Measurements from ENCODE around the gene NTRK3. TPM values are rescaled to one million over a fixed set of nuclear protein-coding genes. Genes with fewer than 3 reads are reported as not detected.

Gene NTRK3
- total RNA-seq, 4 donors from 2014 or later, result 0.94 to 3.2 (median 1.8) TPM

DNA sequence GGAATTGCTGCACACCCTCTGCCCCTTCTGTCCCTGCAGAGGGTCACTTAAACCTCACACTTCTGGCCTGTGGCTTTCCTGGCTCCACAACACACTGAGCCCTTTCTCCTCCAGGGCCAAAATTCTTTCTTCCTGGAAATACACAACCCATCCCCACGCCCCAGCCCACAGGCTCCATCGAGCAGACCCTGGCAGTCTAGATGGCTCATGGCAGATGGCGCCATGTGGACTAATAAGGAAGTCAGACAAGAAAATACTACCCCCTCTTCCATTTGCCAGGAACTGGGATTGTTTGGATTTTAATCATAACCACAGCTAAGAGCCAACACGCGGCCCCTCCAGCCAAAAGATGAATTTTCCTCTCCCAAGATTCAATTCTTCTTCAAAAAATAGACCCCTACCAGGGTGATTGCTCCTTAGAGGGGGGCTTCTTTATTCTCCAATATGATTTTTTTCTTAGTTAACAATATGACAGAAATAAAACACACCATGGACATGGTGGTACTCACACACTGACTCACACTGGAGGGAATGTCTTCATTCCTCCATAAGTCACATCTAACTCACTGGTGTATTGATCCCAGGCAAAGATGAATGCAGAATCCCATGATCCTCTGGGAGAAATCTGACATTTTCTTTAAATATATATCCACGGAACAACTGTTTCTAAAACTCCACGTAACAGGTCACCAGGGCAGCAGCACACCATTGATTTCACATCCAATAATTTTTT, 111.5 kb downstream of the NTRK3 start:
- 81 to 88% methylated on average over 7 of the region's 7 CpGs for WGBS, 2 donors
- H3K27ac ChIP-seq, result no peak overlapping the region
- no peaks in the 10 kb centered on the region for H3K4me1 ChIP-seq
- no peak for DNase-seq
- H3K27me3 ChIP-seq, result no peaks in the 10 kb centered on the region
- no peak for TF ChIP-seq POLR2A (IDR thresholded peaks at IDR 0.05)
- TF ChIP-seq, protein P1, sequence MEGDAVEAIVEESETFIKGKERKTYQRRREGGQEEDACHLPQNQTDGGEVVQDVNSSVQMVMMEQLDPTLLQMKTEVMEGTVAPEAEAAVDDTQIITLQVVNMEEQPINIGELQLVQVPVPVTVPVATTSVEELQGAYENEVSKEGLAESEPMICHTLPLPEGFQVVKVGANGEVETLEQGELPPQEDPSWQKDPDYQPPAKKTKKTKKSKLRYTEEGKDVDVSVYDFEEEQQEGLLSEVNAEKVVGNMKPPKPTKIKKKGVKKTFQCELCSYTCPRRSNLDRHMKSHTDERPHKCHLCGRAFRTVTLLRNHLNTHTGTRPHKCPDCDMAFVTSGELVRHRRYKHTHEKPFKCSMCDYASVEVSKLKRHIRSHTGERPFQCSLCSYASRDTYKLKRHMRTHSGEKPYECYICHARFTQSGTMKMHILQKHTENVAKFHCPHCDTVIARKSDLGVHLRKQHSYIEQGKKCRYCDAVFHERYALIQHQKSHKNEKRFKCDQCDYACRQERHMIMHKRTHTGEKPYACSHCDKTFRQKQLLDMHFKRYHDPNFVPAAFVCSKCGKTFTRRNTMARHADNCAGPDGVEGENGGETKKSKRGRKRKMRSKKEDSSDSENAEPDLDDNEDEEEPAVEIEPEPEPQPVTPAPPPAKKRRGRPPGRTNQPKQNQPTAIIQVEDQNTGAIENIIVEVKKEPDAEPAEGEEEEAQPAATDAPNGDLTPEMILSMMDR (IDR thresholded peaks at IDR 0.05), result no peak
- no peak overlapping the region for H3K4me3 ChIP-seq (replicated peaks in 1 of 3)
- no peaks in the 10 kb centered on the region for H3K36me3 ChIP-seq
- no peaks in the 10 kb centered on the region for H3K9me3 ChIP-seq
- intact Hi-C loops (cut with DNase I), result no loop called here

DNA sequence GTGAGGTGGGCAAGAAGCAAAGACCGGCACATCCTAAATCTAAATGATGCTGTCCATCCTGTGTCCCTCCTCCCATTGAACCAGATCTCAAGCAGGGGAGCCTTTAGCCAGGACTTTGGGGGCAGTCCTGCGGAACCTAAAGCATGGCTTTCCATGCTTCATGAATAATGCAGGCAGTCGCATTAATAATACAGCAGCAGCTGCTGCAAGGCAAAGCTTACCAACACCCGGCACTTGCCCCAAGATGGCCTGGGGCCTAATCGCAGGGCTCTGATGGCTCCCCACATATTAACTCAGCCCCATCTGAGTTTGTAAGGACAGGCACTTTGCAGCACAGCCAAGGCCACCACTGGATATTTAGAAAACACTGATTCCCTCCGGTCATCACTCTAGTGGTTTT, 114.4 kb downstream of the NTRK3 start:
- Histone ChIP-seq H3K4me3 (replicated peaks in 1 of 3) (no peak overlapping the region), H3K36me3 (no peaks in the 10 kb centered on the region), H3K4me1 (no peaks in the 10 kb centered on the region), H3K27me3 (no peaks in the 10 kb centered on the region), H3K9me3 (no peaks in the 10 kb centered on the region), H3K27ac (no peak overlapping the region)
- no peak for DNase-seq
- 92 to 95% methylated on average over 6 of the region's 6 CpGs for WGBS, 2 donors
- TF ChIP-seq POLR2A (IDR thresholded peaks at IDR 0.05), result no peak
- TF ChIP-seq, protein P1 (IDR thresholded peaks at IDR 0.05), result no peak
- intact Hi-C loops (cut with DNase I), result no loop called here

DNA sequence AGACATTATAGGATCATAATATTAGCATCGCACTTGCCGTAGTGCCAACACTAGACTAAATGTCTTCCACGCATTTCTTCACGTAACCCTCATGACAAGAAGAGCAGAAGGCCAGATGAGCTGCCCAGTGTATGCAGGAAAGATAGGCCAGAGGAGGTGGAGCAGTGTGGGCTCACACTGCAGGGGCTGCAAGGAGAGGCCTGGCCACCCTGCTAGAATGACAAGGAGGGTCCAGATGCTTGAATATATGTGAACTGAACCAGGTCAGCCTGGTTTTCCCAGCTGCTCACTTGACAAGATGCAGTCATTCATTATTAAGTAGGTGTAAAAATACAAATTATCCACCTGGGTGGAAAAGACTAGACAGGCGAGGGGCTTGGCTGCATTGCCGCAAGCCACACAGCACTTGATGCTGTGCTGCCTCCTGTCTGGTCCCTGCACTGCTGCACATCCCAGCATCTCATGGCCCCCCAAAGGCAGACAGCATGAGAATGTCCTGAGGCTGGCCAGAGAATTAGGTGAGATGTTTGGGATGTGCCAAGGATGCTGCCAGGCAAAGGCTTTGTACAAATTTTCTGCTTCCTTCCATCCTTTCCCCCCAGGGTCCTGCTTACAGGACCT, 115.2 kb downstream of the NTRK3 start:
- Histone ChIP-seq H3K9me3 (no peaks in the 10 kb centered on the region), H3K36me3 (no peaks in the 10 kb centered on the region), H3K4me3 (replicated peaks in 1 of 3) (no peak overlapping the region), H3K27me3 (no peaks in the 10 kb centered on the region), H3K4me1 (no peaks in the 10 kb centered on the region), H3K27ac (no peak overlapping the region)
- TF ChIP-seq POLR2A (IDR thresholded peaks at IDR 0.05), result no peak
- TF ChIP-seq, protein P1 (IDR thresholded peaks at IDR 0.05), result no peak
- intact Hi-C loops (cut with DNase I), result no loop called here
- 93 to 95% methylated on average over 6 of the region's 6 CpGs for WGBS, 2 donors
- no peak for DNase-seq

DNA sequence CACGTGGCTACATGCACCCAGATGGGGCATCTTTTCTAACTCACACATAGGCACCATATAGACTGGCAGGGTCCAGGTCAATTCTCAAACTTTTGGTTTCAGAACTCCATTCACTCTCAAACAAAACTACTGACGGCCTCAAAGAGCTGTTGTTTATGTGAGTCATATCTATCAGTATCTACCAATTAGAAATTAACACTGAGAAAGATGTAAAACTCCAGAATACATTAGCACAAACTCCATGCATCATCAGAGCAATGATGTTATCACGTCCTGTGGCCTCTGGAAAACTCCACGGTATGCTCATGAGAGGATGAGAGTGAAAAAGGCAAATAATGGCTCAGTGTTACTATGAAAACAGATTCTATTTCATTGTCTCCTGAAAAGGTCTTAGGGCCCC, 116.1 kb downstream of the NTRK3 start:
- Histone ChIP-seq H3K36me3 (no peaks in the 10 kb centered on the region), H3K27ac (no peak overlapping the region), H3K4me3 (replicated peaks in 1 of 3) (no peak overlapping the region), H3K4me1 (no peaks in the 10 kb centered on the region), H3K9me3 (no peaks in the 10 kb centered on the region), H3K27me3 (no peaks in the 10 kb centered on the region)
- WGBS, 2 donors, result 69 to 86% methylated on average over 4 of the region's 4 CpGs
- no peak for DNase-seq
- intact Hi-C loops (cut with DNase I), result no loop called here
- TF ChIP-seq, protein P1 (IDR thresholded peaks at IDR 0.05), result no peak
- TF ChIP-seq POLR2A (IDR thresholded peaks at IDR 0.05), result no peak

DNA sequence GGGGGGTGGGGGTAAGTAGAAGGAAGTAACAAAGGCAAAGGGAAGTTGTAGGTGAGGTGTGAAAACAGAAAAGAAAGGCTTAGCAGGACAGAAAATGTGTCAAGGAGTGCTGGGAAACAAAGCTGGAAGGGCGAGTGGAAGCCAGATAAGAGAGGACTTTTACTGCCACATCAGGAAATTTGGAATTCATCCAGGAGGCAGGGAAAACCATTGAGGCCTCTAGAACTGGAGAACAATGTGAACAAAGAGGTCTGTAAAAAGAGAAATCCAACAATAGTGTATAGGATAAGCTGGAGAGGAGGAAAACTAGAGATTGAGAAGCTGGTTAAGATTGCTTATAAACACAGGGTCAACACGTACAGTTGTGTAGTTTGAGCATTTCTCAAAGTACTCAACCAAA, 116.6 kb downstream of the NTRK3 start:
- TF ChIP-seq, protein P1 (IDR thresholded peaks at IDR 0.05), result no peak
- no peak for TF ChIP-seq POLR2A (IDR thresholded peaks at IDR 0.05)
- Histone ChIP-seq H3K27ac (no peak overlapping the region), H3K4me3 (replicated peaks in 1 of 3) (no peak overlapping the region), H3K27me3 (no peaks in the 10 kb centered on the region), H3K4me1 (no peaks in the 10 kb centered on the region), H3K36me3 (no peaks in the 10 kb centered on the region), H3K9me3 (no peaks in the 10 kb centered on the region)
- intact Hi-C loops (cut with DNase I), result no loop called here
- DNase-seq, result no peak
- 68 to 69% methylated on average over 2 of the region's 2 CpGs for WGBS, 2 donors

Data from thyroid gland (tissue), 4 donors.